H1 (cell line): ENCODE data around the gene GPC3. TPM values are rescaled to one million over a fixed set of nuclear protein-coding genes. Genes with fewer than 3 reads are reported as not detected.

Source experiments
- ATF3 ChIP-seq: IDR thresholded peaks from 2 replicates; pipeline ENCODE4 v1.6.1; 2011; ENCODE audit warnings: low read depth, mild to moderate bottlenecking, low read length; ENCODE audit not compliant: insufficient read depth
- CHD2 ChIP-seq: IDR thresholded peaks from 2 replicates; pipeline ENCODE4 v1.6.1; 2012; ENCODE audit warnings: low read length, improper control_type of control experiment
- CHD7 ChIP-seq: fragments of 300-600 bp; sonication (generic); IDR thresholded peaks from 2 replicates; pipeline ENCODE4 v1.7.1; 2012; ENCODE audit warnings: low read length, moderate library complexity, mild to moderate bottlenecking, inconsistent platforms; ENCODE audit not compliant: insufficient replicate concordance
- CTCF ChIP-seq, 3 experiments: IDR thresholded peaks; 1 replicate in 2 of 3; 2 replicates in 1 of 3; pipeline versions ENCODE4 v1.5.1 to v1.6.1; 2011; ENCODE audit warnings: low read length in 3 of 3, mild to moderate bottlenecking in 3 of 3, inconsistent platforms in 2 of 3, low read depth in 1 of 3, moderate library complexity in 1 of 3; ENCODE audit not compliant: insufficient read depth in 1 of 3; ENCODE audit errors: control extremely low read depth in 1 of 3
- MAFK ChIP-seq: IDR thresholded peaks from 2 replicates; pipeline ENCODE4 v1.6.1; 2012; ENCODE audit warnings: low read depth, mild to moderate bottlenecking, improper control_type of control experiment, low read length
- SIRT6 ChIP-seq: IDR thresholded peaks from one replicate; pipeline ENCODE4 v1.7.1; 2012; ENCODE audit warnings: low read length, inconsistent platforms
- polyA plus RNA-seq, 7 experiments: library from polyadenylated mRNA; depleted of rRNA in 3 of 7; stranded (reverse) in 5 of 7; unstranded in 2 of 7; fragments of >200 nt in 5 of 7; fragments of 200-250 nt in 2 of 7; gene quantifications; 1 replicate in 5 of 7; 2 replicates in 1 of 7; 4 replicates in 1 of 7; pipeline versions ENCODE4 v1.2.1 to v1.2.3, GENCODE V29; 2011 to 2013; ENCODE audit warnings: missing spikeins in 2 of 7, mixed read lengths in 2 of 7
- total RNA-seq: library from RNA; stranded (reverse); fragmentation: NEBNext Ultra II Directional; extraction: Animal tissue kit (Norgen Biotek cat#: 25700); gene quantifications from 2 replicates; pipeline ENCODE4 v1.2.1, GENCODE V29; 2021

The GPC3 gene
- total and polyA plus RNA-seq, 2 of the 8 experiments (the other 6 are each of a cell fraction or from before 2014, with no cell fraction given) = 64.8 to 71.9 TPM

- TF ChIP-seq CHD7 (no peak), MAFK (no peak), SIRT6 (no peak), CTCF (IDR thresholded peaks at IDR 0.05; ENCODE audit: control extremely low read depth in 1 of 3, insufficient read depth in 1 of 3, low read depth in 1 of 3, low read length in 3 of 3) (no peak), ATF3 (no peak), CHD2 (no peak)
Observed at GRCh38 chrX:133884430-133885394, 100.7 kb downstream of the GPC3 start (continued).
